ENCODE data around the gene FAM20A. TPM values are rescaled to one million over a fixed set of nuclear protein-coding genes. Genes with fewer than 3 reads are reported as not detected.

The FAM20A gene
- total and polyA plus RNA-seq, 2 of the 8 experiments (the other 6 are each of a cell fraction or from before 2014, with no cell fraction given): 3.6 to 11.9 TPM

- TF ChIP-seq TCF12 (IDR thresholded peaks at IDR 0.05; ENCODE audit: low read depth, low read length): no peak
- no peak for TF ChIP-seq EZH2 (IDR thresholded peaks at IDR 0.05; ENCODE audit: low read depth, low read length, severe bottlenecking)
- TF ChIP-seq E2F6 (IDR thresholded peaks at IDR 0.05): no peak
Observed at GRCh38 chr17:68577497-68577821, 23.7 kb downstream of the FAM20A start (continued).
